ENCODE results near the gene RELT. TPM values are rescaled to one million over a fixed set of nuclear protein-coding genes. Genes with fewer than 3 reads are reported as not detected.

RELT gene
- total RNA-seq, 2 experiments from 2014 or later: 22.0 to 24.6 TPM

GRCh38 chr11:73390601-73391565 lies 14.7 kb downstream of the RELT start:
- POLR2A ChIA-PET: no interaction called here
- peaks cover 13% of the 10 kb centered on the region for H3K36me3 Mint-ChIP-seq (ENCODE audit: low read depth)
- no peak overlapping the region for H3K4me3 Mint-ChIP-seq
- CTCF ChIA-PET: interaction anchor here (1.4 to 1.6 kb wide), 3 partner anchors 20 to 40 kb away, joined by 3 to 4 read pairs (median 3); no protein-coding TSS in a partner anchor
- peaks cover 29% of the 10 kb centered on the region for H3K4me1 Mint-ChIP-seq
- no peak for DNase-seq
- H3K27ac Mint-ChIP-seq: no peak overlapping the region
- no peaks in the 10 kb centered on the region for H3K27me3 Mint-ChIP-seq
- H3K9me3 Mint-ChIP-seq: no peaks in the 10 kb centered on the region

GRCh38 chr11:73391665-73392064 lies 15.5 kb downstream of the RELT start:
- ChIA-PET CTCF (interaction anchor here (0.9 to 1.6 kb wide), 2 partner anchors 22 to 41 kb away, joined by 3 read pairs; no protein-coding TSS in a partner anchor), POLR2A (interaction anchor here (0.6 kb wide), 1 partner anchor 41 kb away, joined by 3 read pairs; no protein-coding TSS in a partner anchor)
- H3K36me3 Mint-ChIP-seq (ENCODE audit: low read depth): peaks cover 15% of the 10 kb centered on the region
- H3K27ac Mint-ChIP-seq: no peak overlapping the region
- DNase-seq: no peak
- H3K9me3 Mint-ChIP-seq: no peaks in the 10 kb centered on the region
- H3K27me3 Mint-ChIP-seq: no peaks in the 10 kb centered on the region
- no peak overlapping the region for H3K4me3 Mint-ChIP-seq
- peaks cover 21% of the 10 kb centered on the region for H3K4me1 Mint-ChIP-seq

- H3K27ac Mint-ChIP-seq: no peak overlapping the region
These were observed 16.2 kb downstream of the RELT start for GRCh38 chr11:73392108-73393010.

GRCh38 chr11:73393011-73393380 lies 16.8 kb downstream of the RELT start:
- Mint-ChIP-seq H3K27me3 (no peaks in the 10 kb centered on the region), H3K27ac (peak overlapping the region; percentile 72), H3K4me3 (no peak overlapping the region), H3K9me3 (no peaks in the 10 kb centered on the region), H3K36me3 (ENCODE audit: low read depth) (peaks cover 17% of the 10 kb centered on the region), H3K4me1 (peaks cover 9% of the 10 kb centered on the region)
- ChIA-PET CTCF (interaction anchor here (0.9 to 2.3 kb wide), 17 partner anchors 8 to 95 kb away, joined by 3 to 17 read pairs (median 5); partner anchors contain the start of gene RELT), POLR2A (interaction anchor here (0.6 kb wide), 1 partner anchor 42 kb away, joined by 3 read pairs; no protein-coding TSS in a partner anchor)
- DNase-seq: no peak

More at GRCh38 chr11:73392108-73393010, 16.2 kb downstream of the RELT start:
- ChIA-PET POLR2A (interaction anchor here (0.6 kb wide), 1 partner anchor 41 kb away, joined by 3 read pairs; no protein-coding TSS in a partner anchor), CTCF (interaction anchor here (0.9 to 2.3 kb wide), 13 partner anchors 7 to 94 kb away, joined by 3 to 17 read pairs (median 6); partner anchors contain the start of gene RELT)
- H3K4me3 Mint-ChIP-seq: no peak overlapping the region
- no peaks in the 10 kb centered on the region for H3K27me3 Mint-ChIP-seq
- H3K9me3 Mint-ChIP-seq: no peaks in the 10 kb centered on the region
- DNase-seq: no peak
- H3K36me3 Mint-ChIP-seq (ENCODE audit: low read depth): peaks cover 15% of the 10 kb centered on the region
- peaks cover 14% of the 10 kb centered on the region for H3K4me1 Mint-ChIP-seq

- ChIA-PET CTCF (interaction anchor here (0.6 to 2.3 kb wide), 21 partner anchors 8 to 96 kb away, joined by 3 to 17 read pairs (median 4); partner anchors contain the start of gene RELT), POLR2A (interaction anchor here (0.6 kb wide), 1 partner anchor 42 kb away, joined by 3 read pairs; no protein-coding TSS in a partner anchor)
- peak; percentile 76 for DNase-seq
- Mint-ChIP-seq H3K27me3 (no peaks in the 10 kb centered on the region), H3K27ac (peak overlapping the region; percentile 72), H3K4me1 (peaks cover 5% of the 10 kb centered on the region), H3K36me3 (ENCODE audit: low read depth) (peaks cover 18% of the 10 kb centered on the region), H3K9me3 (no peaks in the 10 kb centered on the region), H3K4me3 (no peak overlapping the region)
These were observed 17.5 kb downstream of the RELT start for GRCh38 chr11:73393479-73394415.

- Mint-ChIP-seq H3K36me3 (ENCODE audit: low read depth) (peaks cover 17% of the 10 kb centered on the region), H3K9me3 (no peaks in the 10 kb centered on the region), H3K4me1 (peaks cover 3% of the 10 kb centered on the region), H3K27ac (no peak overlapping the region), H3K27me3 (no peaks in the 10 kb centered on the region), H3K4me3 (no peak overlapping the region)
- CTCF ChIA-PET: interaction anchor here (0.9 to 2.3 kb wide), 6 partner anchors 12 to 44 kb away, joined by 3 to 17 read pairs (median 4); no protein-coding TSS in a partner anchor
- no peak for DNase-seq
- POLR2A ChIA-PET: no interaction called here
These were observed 18.5 kb downstream of the RELT start for GRCh38 chr11:73394416-73395296.

- no peaks in the 10 kb centered on the region for H3K27me3 Mint-ChIP-seq
- POLR2A ChIA-PET: no interaction called here
- no peak for DNase-seq
- H3K4me1 Mint-ChIP-seq: no peaks in the 10 kb centered on the region
- no peak overlapping the region for H3K4me3 Mint-ChIP-seq
- no peak overlapping the region for H3K27ac Mint-ChIP-seq
- no peaks in the 10 kb centered on the region for H3K9me3 Mint-ChIP-seq
- CTCF ChIA-PET: interaction anchor here (0.7 to 2.1 kb wide), 4 partner anchors 27 to 170 kb away, joined by 3 to 9 read pairs (median 3); no protein-coding TSS in a partner anchor
- H3K36me3 Mint-ChIP-seq (ENCODE audit: low read depth): peaks cover 13% of the 10 kb centered on the region
These were observed 19.4 kb downstream of the RELT start for GRCh38 chr11:73395297-73396208.

GRCh38 chr11:73396251-73396930 lies 20.2 kb downstream of the RELT start:
- no peak for DNase-seq
- ChIA-PET POLR2A (no interaction called here), CTCF (interaction anchor here (1.1 to 2.1 kb wide), 3 partner anchors 11 to 89 kb away, joined by 3 to 9 read pairs (median 3); no protein-coding TSS in a partner anchor)
- Mint-ChIP-seq H3K4me1 (no peaks in the 10 kb centered on the region), H3K27ac (no peak overlapping the region), H3K36me3 (ENCODE audit: low read depth) (peaks cover 13% of the 10 kb centered on the region), H3K9me3 (no peaks in the 10 kb centered on the region), H3K4me3 (no peak overlapping the region), H3K27me3 (no peaks in the 10 kb centered on the region)

- ChIA-PET POLR2A (no interaction called here), CTCF (interaction anchor here (0.6 to 2.1 kb wide), 4 partner anchors 10 to 90 kb away, joined by 3 to 9 read pairs (median 3); no protein-coding TSS in a partner anchor)
- no peaks in the 10 kb centered on the region for H3K4me1 Mint-ChIP-seq
- H3K4me3 Mint-ChIP-seq: no peak overlapping the region
- peaks cover 13% of the 10 kb centered on the region for H3K36me3 Mint-ChIP-seq (ENCODE audit: low read depth)
- H3K9me3 Mint-ChIP-seq: no peaks in the 10 kb centered on the region
- no peak overlapping the region for H3K27ac Mint-ChIP-seq
- DNase-seq: no peak
- no peaks in the 10 kb centered on the region for H3K27me3 Mint-ChIP-seq
These were observed 20.8 kb downstream of the RELT start for GRCh38 chr11:73396985-73397384.
